Stimulated activated CD8-positive, alpha-beta memory T cell treated with anti-CD3 and anti-CD28 coated beads, Interleukin-12 subunit alpha, Interleukin-12 subunit beta, amount 100 ng/mL, for 24 hours (primary cell): Measurements from ENCODE around the gene TUBA1B.
A peak's percentile ranks its signal among the peaks of the same experiment; 100 is the strongest.

Experiments used
- DNase-seq: peaks from one replicate; pipeline ENCODE4 v3.0.0-alpha.2; 2020; ENCODE audit errors: extremely low read depth

The TUBA1B gene

DNA sequence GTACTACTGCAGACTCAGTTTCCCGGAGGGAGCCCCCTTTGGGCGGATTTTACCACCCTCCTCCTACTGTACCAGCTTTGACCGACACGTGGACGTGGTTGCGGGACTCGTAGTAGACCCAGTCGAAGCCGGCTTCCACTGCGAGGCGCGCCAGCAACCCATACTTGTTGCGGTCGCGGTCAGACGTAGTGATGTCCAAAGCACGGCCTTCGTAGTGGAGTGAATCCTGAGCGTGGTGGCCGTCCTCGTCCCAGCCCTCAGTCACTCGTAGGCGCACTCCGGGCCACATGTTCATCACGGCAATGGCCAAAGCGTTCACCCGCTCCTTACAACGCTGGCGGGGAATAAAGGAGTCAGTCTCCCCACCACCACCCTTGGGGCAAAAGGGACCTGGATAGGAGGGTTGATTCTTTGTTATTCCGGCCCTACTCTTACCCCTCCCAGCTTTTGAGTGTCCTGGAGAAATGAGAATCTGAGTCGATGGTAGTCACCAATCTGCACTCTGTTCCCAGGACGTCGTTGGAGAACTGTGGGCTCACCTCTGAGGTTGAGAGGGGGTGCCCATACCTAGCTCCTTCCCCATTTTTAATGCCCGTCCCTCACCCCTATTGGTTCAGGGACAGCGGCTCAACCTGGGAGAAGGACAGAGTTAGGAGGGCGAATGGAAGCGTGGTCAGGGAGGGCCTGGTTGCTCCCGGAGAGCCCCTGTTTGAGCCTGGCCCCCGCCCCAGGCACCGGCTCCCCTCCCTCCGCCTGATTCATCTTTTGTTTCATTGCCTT, 39.9 kb downstream of the TUBA1B start:
- DNase-seq, result no peak

DNA sequence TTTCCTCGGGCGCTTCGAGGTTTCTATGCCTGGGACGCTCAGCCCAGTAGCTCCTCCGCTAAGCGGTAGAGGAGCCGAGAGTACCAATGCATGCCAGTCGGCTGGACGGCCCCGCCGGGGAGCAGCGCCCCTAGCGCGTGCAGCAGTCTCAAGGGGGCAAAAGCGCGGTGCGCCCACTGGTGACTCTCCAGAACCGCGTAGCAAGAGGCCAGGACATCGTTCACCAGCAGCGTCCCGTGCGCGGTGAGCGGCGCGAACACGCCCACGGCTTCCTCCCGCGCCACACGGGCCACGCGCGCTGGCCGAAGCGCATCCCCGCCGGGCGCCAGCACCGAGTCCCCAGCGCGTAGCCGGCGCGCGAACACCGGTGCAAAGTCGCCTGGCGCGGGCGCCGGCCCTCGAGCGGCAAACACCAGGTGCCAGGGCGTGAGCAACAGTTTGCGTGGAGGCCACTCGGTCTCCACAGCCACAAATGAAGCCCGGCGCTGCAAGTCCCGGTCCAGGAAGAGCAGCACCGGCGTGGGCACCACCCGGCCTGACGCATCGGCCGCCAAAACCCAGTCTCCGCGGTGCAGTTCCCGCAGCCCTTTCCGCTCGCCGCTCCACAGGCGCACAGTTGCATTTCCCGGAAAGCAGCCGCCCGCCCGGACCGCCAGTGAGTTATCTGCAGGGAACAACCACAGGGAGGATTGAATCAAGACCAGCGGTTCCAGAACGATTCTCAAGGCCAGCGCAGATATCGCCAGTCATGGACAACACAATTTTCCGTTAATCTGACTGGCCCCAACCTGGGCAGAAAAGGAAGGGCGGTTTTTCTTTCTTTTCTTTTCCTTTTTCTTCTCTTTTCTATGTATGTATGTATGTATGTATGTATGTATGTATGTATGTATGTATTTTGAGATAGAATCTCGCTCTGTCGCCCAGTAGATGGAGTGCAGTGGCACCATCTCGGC, 41.1 kb downstream of the TUBA1B start:
- DNase-seq, result no peak

GRCh38 chr12:49088932-49089330, 42.3 kb downstream of the TUBA1B start:
- DNase-seq, result no peak

- DNase-seq, result peak; percentile 52
These were observed 42.9 kb downstream of the TUBA1B start for GRCh38 chr12:49088150-49088931.

DNA sequence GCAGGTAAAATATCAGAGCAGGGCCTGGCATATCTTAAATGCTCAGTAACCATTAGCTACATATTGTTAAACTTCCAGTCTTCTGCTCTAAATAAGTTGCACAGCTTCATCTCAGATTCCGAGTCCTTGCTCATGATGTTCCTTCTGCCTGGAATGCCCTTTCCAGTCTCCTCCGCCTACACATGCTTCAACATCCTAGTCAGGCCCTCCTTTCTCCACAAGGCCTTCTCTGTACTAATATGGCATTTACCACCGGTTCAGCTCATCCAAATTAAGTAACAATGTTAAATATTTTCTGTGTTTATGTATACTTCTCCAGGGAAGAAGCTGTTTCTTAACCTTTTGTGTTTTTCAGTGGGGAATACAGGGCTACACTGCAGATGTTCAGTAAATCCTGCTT, 45.1 kb downstream of the TUBA1B start:
- no peak for DNase-seq

DNA sequence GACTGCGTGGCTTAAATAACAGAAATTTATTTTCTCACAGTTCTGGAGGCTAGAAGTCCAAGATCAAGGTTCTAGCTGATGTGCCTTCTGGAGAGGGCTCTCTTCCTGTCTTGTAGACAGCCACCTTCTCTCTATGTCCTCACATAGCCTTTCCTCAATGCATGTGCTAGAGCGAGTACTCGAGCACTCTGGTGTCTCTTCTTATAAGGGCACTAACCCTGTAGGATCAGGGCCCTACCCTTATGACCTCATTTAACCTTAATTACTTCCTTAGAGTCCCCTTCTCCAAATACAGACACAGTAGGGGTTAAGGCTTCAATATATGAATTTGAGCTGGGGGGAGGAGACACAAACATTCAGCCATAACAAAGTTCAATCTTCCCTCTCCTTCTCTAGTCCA, 46.8 kb downstream of the TUBA1B start:
- no peak for DNase-seq

- DNase-seq, result no peak
These were observed 51.4 kb downstream of the TUBA1B start for GRCh38 chr12:49079793-49080192.
